ENCODE measurements around the gene AFF3. TPM values are rescaled to one million over a fixed set of nuclear protein-coding genes. Genes with fewer than 3 reads are reported as not detected.

AFF3 gene
- total and polyA plus RNA-seq, 2 of the 8 experiments (the other 6 are each of a cell fraction or from before 2014, with no cell fraction given), result 0.27 to 3.0 TPM

DNA sequence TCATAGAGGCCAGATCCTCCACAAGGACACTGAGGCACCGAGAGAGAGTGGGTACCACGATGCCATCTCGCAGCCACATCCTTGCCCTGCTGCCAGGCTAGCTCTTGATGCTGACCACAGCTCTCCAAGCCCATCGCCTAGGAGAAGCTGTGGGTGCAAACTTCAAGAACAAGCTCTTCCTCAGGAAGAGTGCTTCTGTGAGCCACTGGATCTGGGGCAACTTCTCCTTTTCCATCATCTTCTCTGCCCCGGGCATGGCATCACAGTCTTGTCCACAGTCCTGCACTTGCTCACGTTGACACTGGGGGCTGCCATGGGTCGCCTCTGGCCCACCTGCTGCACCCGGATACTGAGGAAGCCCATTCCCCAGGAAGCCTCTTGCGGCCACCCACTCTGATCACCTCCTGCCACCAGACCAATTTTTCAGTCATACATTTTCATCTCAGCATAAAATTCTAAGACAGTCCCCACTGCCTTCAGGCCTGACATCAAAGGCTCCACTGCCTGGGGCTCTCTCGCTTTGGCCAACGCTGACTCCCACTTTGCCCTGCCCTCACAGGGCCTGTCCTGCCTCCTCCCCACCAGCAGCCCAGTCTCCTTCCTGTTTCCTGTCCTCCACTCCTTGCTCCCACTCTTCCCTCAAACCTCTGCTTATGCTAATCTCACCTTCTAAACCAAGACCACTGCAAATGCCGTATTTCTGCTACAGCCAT is 243.9 kb downstream of the AFF3 start:
- DNase-seq (ENCODE audit: low read depth in 1 of 2, low spot score in 2 of 2) (no peak), FAIRE-seq (no peak)
- Histone ChIP-seq H3K14ac (ENCODE audit: insufficient read length) (no peak overlapping the region), H2BK12ac (ENCODE audit: low read depth, low read length) (no peak overlapping the region), H3K4me1 (replicated peaks in 1 of 4; ENCODE audit: control insufficient read depth in 3 of 4, insufficient read depth in 4 of 4, low read length in 3 of 4) (no peaks in the 10 kb centered on the region), H3K18ac (ENCODE audit: extremely low read depth, low read length) (no peak overlapping the region), H3K36me3 (ENCODE audit: control insufficient read depth in 2 of 4, insufficient read depth in 4 of 4, low read length in 3 of 4) (no peaks in the 10 kb centered on the region), H3K4ac (replicated peaks; ENCODE audit: insufficient read length, low read depth, low read length) (no peak overlapping the region), H4K20me1 (replicated peaks in 1 of 2; ENCODE audit: control insufficient read depth in 1 of 2, insufficient read depth in 2 of 2, low read length in 2 of 2) (no peaks in the 10 kb centered on the region), H2AFZ (ENCODE audit: low read length) (no peak overlapping the region), H2BK5ac (ENCODE audit: low read depth, low read length) (no peak overlapping the region), H2BK20ac (ENCODE audit: low read length) (no peak overlapping the region), H3K79me1 (ENCODE audit: low read depth, low read length) (no peaks in the 10 kb centered on the region), H3K9me3 (ENCODE audit: insufficient read depth in 2 of 2, low read depth in 1 of 2, low read length in 1 of 2) (no peaks in the 10 kb centered on the region), H3K4me2 (ENCODE audit: insufficient read depth in 1 of 2, low read depth in 2 of 2, low read length in 2 of 2) (no peak overlapping the region), H3K56ac (replicated peaks; ENCODE audit: insufficient read length, low read depth, low read length) (no peak overlapping the region), H2BK120ac (replicated peaks; ENCODE audit: low read depth, low read length) (no peak overlapping the region), H3K9ac (replicated peaks in 1 of 4; ENCODE audit: extremely low read depth in 1 of 4, low read depth in 3 of 4, low read length in 3 of 4) (no peak overlapping the region), H3K23ac (ENCODE audit: insufficient read length) (no peak overlapping the region), H3K4me3 (ENCODE audit: extremely low read depth in 1 of 4, insufficient read depth in 2 of 4, low read depth in 3 of 4, low read length in 4 of 4) (no peak overlapping the region), H3K27ac (ENCODE audit: low read depth, low read length) (no peak overlapping the region), H3K79me2 (ENCODE audit: control insufficient read depth in 1 of 2, insufficient read depth in 2 of 2, low read length in 2 of 2) (no peaks in the 10 kb centered on the region), H4K91ac (replicated peaks; ENCODE audit: insufficient read length, low read length) (no peak overlapping the region), H3K23me2 (ENCODE audit: low read depth, low read length) (no peaks in the 10 kb centered on the region; the same call in 1 of the 2 replicates), H2AK5ac (ENCODE audit: low read depth, low read length) (no peak overlapping the region), H4K8ac (ENCODE audit: extremely low read depth, insufficient read depth, low read length) (peak overlapping the region; percentile 25; the same call in 1 of the 2 replicates), H3K27me3 (replicated peaks in 1 of 4; ENCODE audit: control insufficient read depth in 3 of 4, extremely low read depth in 1 of 4, insufficient read depth in 3 of 4, low read length in 3 of 4) (no peaks in the 10 kb centered on the region), H4K5ac (ENCODE audit: insufficient read length, low read depth, low read length) (no peak overlapping the region), H2BK15ac (ENCODE audit: low read length) (no peak overlapping the region)
- POLR2A ChIA-PET (ENCODE audit: partially characterized antibody), result no interaction called here
- 88% methylated on average over 12 of the region's 12 CpGs; no CpG with 5 or more reads in 1 of the 2 experiments for WGBS, 2 experiments (ENCODE audit: extremely low coverage in 1 of 2, insufficient coverage in 1 of 2, insufficient read length in 1 of 2, insufficient replicate concordance in 2 of 2, low coverage in 1 of 2, low lambda C conversion rate in 2 of 2, missing lambda C conversion rate in 1 of 2)
- CTCF ChIA-PET (ENCODE audit: partially characterized antibody), result interaction anchor here (1.1 kb wide), 2 partner anchors 14 to 344 kb away, joined by 3 read pairs; no protein-coding TSS in a partner anchor
- no peak for TF ChIP-seq CHD1 (IDR thresholded peaks at IDR 0.05; ENCODE audit: low read depth, low read length)
- TF ChIP-seq CEBPB (IDR thresholded peaks at IDR 0.05; ENCODE audit: low read depth, low read length), result no peak
- TF ChIP-seq HDAC6 (IDR thresholded peaks at IDR 0.05; ENCODE audit: low read depth, low read length), result no peak
- TF ChIP-seq RAD21 (IDR thresholded peaks at IDR 0.05 in 1 of 2, conservative IDR thresholded peaks at IDR 0.05 in 1 of 2; ENCODE audit: low read depth in 2 of 2, low read length in 2 of 2), result no peak; a peak in 1 of 4 replicates
- TF ChIP-seq RXRA (IDR thresholded peaks at IDR 0.05; ENCODE audit: insufficient read depth, low read depth, low read length), result no peak
- no peak for TF ChIP-seq FOSL1 (IDR thresholded peaks at IDR 0.05; ENCODE audit: insufficient read depth, low read depth, low read length)
